ENCODE data around the gene TRPV5. TPM values are rescaled to one million over a fixed set of nuclear protein-coding genes. Genes with fewer than 3 reads are reported as not detected.

TRPV5 gene
- total RNA-seq, 1 donor from 2014 or later = not detected

GRCh38 chr7:142963993-142964392, 30.4 kb upstream of the TRPV5 start:
- intact Hi-C loops (cut with DNase I) = no loop called here
- no peak overlapping the region for H3K4me3 ChIP-seq
- no peak for TF ChIP-seq CTCF (IDR thresholded peaks at IDR 0.05)
- H3K36me3 ChIP-seq = no peaks in the 10 kb centered on the region
- no peaks in the 10 kb centered on the region for H3K4me1 ChIP-seq
- DNase-seq (no peak), ATAC-seq (no peak)
- no peaks in the 10 kb centered on the region for H3K27me3 ChIP-seq (ENCODE audit: low read depth)
- H3K9me3 ChIP-seq = no peaks in the 10 kb centered on the region
- H3K27ac ChIP-seq = no peak overlapping the region

- Histone ChIP-seq H3K36me3 (no peaks in the 10 kb centered on the region), H3K27me3 (ENCODE audit: low read depth) (no peaks in the 10 kb centered on the region), H3K9me3 (no peaks in the 10 kb centered on the region), H3K4me3 (no peak overlapping the region), H3K4me1 (no peaks in the 10 kb centered on the region), H3K27ac (no peak overlapping the region)
- ATAC-seq (no peak), DNase-seq (no peak)
- intact Hi-C loops (cut with DNase I) = no loop called here
- no peak for TF ChIP-seq CTCF (IDR thresholded peaks at IDR 0.05)
Observed at GRCh38 chr7:142962991-142963390, 29.4 kb upstream of the TRPV5 start.

- Histone ChIP-seq H3K4me1 (no peaks in the 10 kb centered on the region), H3K36me3 (no peaks in the 10 kb centered on the region), H3K4me3 (no peak within 1 kb of the TSS), H3K27me3 (ENCODE audit: low read depth) (no peaks in the 10 kb centered on the region), H3K27ac (no peak within 1 kb of the TSS), H3K9me3 (no peaks in the 10 kb centered on the region)
- DNase-seq (no peak), ATAC-seq (no peak)
- TF ChIP-seq CTCF (IDR thresholded peaks at IDR 0.05) = no peak
- intact Hi-C loops (cut with DNase I) = no loop called here
Observed at GRCh38 chr7:142961973-142962926, 28.7 kb upstream of the TRPV5 start, which contains the start of gene KEL. Gene KEL (minus strand): TSS chr7:142962363. CDS start chr7:142962206, 157 bp downstream.

- DNase-seq = no peak
- no peak for ATAC-seq
- H3K27me3 ChIP-seq (ENCODE audit: low read depth) = no peaks in the 10 kb centered on the region
- no peaks in the 10 kb centered on the region for H3K4me1 ChIP-seq
- no peak for TF ChIP-seq CTCF (IDR thresholded peaks at IDR 0.05)
- no peaks in the 10 kb centered on the region for H3K9me3 ChIP-seq
- H3K27ac ChIP-seq = no peak overlapping the region
- no peak overlapping the region for H3K4me3 ChIP-seq
- intact Hi-C loops (cut with DNase I) = no loop called here
- no peaks in the 10 kb centered on the region for H3K36me3 ChIP-seq
Observed at GRCh38 chr7:142961595-142961972, 28.0 kb upstream of the TRPV5 start.

- H3K4me3 ChIP-seq = no peak overlapping the region
- H3K36me3 ChIP-seq = no peaks in the 10 kb centered on the region
- no peak overlapping the region for H3K27ac ChIP-seq
- ATAC-seq (no peak), DNase-seq (no peak)
- intact Hi-C loops (cut with DNase I) = no loop called here
- no peak for TF ChIP-seq CTCF (IDR thresholded peaks at IDR 0.05)
- no peaks in the 10 kb centered on the region for H3K27me3 ChIP-seq (ENCODE audit: low read depth)
- no peaks in the 10 kb centered on the region for H3K4me1 ChIP-seq
- H3K9me3 ChIP-seq = no peaks in the 10 kb centered on the region
Observed at GRCh38 chr7:142960955-142961512, 27.5 kb upstream of the TRPV5 start.
